Stimulated activated CD8-positive, alpha-beta memory T cell treated with anti-CD3 and anti-CD28 coated beads, Interleukin-2, amount 100 ng/mL, for 1 hour (primary cell): ENCODE data around the gene CCR5AS.

Experiments
- DNase-seq, 2 donors: peaks; one replicate each; pipeline ENCODE4 v3.0.0-alpha.2; 2020; ENCODE audit warnings: low read depth in 2 of 2

The CCR5AS gene

DNA sequence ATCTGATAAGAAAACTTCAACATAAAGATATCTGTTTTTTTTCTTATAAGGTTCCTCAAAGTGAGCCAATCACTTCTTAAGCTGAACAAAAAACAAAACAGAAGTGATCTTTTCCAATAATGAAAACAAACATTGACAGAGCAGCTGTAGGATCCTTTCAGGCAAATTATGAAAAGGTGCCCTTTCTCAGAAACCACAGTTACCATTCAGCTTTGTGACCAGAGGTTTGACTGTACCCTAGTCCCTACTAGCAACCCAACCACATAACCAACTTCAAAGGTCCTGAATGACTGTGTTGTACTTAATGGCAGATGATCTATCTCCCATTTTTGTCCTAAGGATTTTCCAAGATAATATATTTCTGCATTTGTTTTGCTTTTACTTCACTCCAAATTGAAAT is 92.3 kb downstream of the CCR5AS start:
- DNase-seq = no peak
